Measurements from ENCODE around the gene IWS1.

The IWS1 gene

DNA sequence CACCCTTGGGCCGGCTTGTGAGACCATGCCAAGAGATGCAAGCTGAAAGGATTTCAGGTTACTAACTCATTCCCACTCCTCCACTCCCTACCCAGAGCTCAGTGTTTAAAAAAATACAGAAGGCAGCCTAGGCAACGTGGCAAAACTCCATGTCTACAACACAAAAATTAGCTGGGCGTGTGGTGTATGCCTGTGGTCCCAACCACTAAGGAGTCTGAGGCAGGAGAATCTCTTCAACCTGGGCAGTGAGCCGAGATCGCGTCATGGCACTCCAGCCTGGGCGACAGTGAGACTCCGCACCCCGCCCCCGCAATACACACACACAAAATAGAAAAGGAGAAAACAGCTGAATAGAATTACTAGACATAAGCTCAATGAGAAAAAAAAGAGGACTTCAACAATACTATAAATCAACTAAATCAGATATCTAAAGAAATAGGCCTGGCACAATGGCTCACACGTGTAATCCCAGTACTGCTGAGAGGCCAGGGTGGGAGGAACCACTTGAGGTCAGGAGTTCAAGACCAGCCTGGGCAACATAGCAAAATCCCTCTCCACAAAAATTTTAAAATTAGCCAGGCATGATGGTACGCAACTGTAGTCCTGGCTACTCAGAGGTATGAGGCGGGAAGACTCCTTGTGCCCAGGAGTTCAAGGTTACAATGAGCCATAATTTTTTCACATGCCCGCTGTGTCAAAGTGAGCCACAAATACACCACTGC lies 10.1 kb downstream of the IWS1 start:
- Histone ChIP-seq H3K27ac (peak overlapping the region; percentile 68 to 76), H3K4me3 (no peak overlapping the region)
- TF ChIP-seq, protein P1, sequence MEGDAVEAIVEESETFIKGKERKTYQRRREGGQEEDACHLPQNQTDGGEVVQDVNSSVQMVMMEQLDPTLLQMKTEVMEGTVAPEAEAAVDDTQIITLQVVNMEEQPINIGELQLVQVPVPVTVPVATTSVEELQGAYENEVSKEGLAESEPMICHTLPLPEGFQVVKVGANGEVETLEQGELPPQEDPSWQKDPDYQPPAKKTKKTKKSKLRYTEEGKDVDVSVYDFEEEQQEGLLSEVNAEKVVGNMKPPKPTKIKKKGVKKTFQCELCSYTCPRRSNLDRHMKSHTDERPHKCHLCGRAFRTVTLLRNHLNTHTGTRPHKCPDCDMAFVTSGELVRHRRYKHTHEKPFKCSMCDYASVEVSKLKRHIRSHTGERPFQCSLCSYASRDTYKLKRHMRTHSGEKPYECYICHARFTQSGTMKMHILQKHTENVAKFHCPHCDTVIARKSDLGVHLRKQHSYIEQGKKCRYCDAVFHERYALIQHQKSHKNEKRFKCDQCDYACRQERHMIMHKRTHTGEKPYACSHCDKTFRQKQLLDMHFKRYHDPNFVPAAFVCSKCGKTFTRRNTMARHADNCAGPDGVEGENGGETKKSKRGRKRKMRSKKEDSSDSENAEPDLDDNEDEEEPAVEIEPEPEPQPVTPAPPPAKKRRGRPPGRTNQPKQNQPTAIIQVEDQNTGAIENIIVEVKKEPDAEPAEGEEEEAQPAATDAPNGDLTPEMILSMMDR (IDR thresholded peaks at IDR 0.05): no peak
- DNase-seq (ENCODE audit: low spot score): peak; percentile 90

- no peak overlapping the region for H3K4me3 ChIP-seq
- TF ChIP-seq, protein P1 (IDR thresholded peaks at IDR 0.05): no peak
- H3K27ac ChIP-seq: peak overlapping the region; percentile 68 to 76
- DNase-seq (ENCODE audit: low spot score): no peak
Measured at GRCh38 chr2:127515383-127515915, 10.8 kb downstream of the IWS1 start.

DNA sequence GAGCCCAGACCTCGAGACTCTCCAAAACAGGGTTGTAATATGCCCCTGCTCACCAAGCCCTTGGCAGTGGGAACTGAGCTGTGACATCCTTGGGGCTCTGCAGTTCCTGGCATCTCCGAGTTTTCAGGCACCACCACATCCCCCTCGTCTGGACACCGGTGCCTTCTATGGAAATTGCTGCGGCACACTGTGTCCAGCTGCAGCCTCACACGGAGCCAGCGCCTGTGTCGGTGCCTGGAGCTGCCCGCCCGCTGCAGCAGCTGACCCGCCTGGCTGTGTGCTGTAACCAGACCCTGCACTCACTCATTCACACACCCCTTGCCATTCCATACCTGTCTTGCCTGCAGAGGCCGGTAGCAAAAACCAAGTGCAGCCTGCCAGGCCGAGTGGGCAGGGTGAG lies 11.8 kb downstream of the IWS1 start:
- no peak for DNase-seq (ENCODE audit: low spot score)
- H3K4me3 ChIP-seq: no peak overlapping the region
- peak overlapping the region in 1 of 2 donors; percentile 15 for H3K27ac ChIP-seq
- TF ChIP-seq, protein P1 (IDR thresholded peaks at IDR 0.05): no peak

- Histone ChIP-seq H3K27ac (no peak overlapping the region), H3K4me3 (no peak overlapping the region)
- TF ChIP-seq, protein P1 (IDR thresholded peaks at IDR 0.05): no peak
- no peak for DNase-seq (ENCODE audit: low spot score)
Measured at GRCh38 chr2:127514076-127514475, 12.2 kb downstream of the IWS1 start.

DNA sequence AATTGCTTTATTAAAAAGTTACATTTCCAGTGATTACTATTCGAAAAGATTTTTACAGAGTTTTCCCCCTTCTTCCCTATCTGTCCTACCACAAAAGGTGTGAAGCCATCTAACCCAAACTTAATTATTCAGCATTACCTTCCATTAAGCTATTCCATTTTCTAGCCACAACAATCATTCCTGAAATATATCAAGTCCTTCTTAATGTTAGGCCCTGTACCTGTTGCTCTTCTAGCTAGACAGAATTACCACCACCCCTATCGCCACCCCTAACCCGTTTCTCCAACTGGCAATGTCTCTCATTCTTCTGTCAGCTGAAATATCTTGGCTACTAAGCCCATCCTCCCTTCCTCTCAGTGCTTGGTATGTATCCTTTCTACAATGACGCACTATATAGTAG lies 13.9 kb downstream of the IWS1 start:
- no peak for DNase-seq (ENCODE audit: low spot score)
- no peak overlapping the region for H3K27ac ChIP-seq
- TF ChIP-seq, protein P1 (IDR thresholded peaks at IDR 0.05): no peak
- H3K4me3 ChIP-seq: no peak overlapping the region

GRCh38 chr2:127511917-127512316 lies 14.4 kb downstream of the IWS1 start:
- H3K27ac ChIP-seq: no peak overlapping the region
- TF ChIP-seq, protein P1 (IDR thresholded peaks at IDR 0.05): no peak
- DNase-seq (ENCODE audit: low spot score): no peak
- H3K4me3 ChIP-seq: no peak overlapping the region

- no peak overlapping the region for H3K4me3 ChIP-seq
- TF ChIP-seq, protein P1 (IDR thresholded peaks at IDR 0.05): no peak
- no peak overlapping the region for H3K27ac ChIP-seq
- DNase-seq (ENCODE audit: low spot score): no peak
Measured at GRCh38 chr2:127511090-127511695, 15.1 kb downstream of the IWS1 start.
